ENCODE results near the gene SP5.

- TF ChIP-seq CTCF (conservative IDR thresholded peaks at IDR 0.05; ENCODE audit: low read depth, low read length): no peak
- TF ChIP-seq CEBPB (IDR thresholded peaks at IDR 0.05; ENCODE audit: low read depth, low read length): no peak
- no peak for TF ChIP-seq RFX5 (IDR thresholded peaks at IDR 0.05; ENCODE audit: low read depth, low read length)
- no peak for TF ChIP-seq POLR2A (IDR thresholded peaks at IDR 0.05; ENCODE audit: low read depth, low read length)
- TF ChIP-seq MAZ (IDR thresholded peaks at IDR 0.05; ENCODE audit: borderline replicate concordance, low read depth, low read length): no peak
- no peak for TF ChIP-seq SMC3 (IDR thresholded peaks at IDR 0.05; ENCODE audit: low read depth, low read length)
- TF ChIP-seq RAD21 (IDR thresholded peaks at IDR 0.05; ENCODE audit: low read length): no peak
- no peak for TF ChIP-seq RCOR1 (IDR thresholded peaks at IDR 0.05; ENCODE audit: insufficient replicate concordance, low read length)
- TF ChIP-seq MAFK (IDR thresholded peaks at IDR 0.05; ENCODE audit: low read depth, low read length): no peak
- no peak for TF ChIP-seq MXI1 (IDR thresholded peaks at IDR 0.05; ENCODE audit: borderline replicate concordance, low read depth, low read length)
- TF ChIP-seq NFE2L2 (IDR thresholded peaks at IDR 0.05; ENCODE audit: low read depth, low read length): no peak
- TF ChIP-seq FOS (IDR thresholded peaks at IDR 0.05; ENCODE audit: low read depth, low read length): no peak
- no peak for TF ChIP-seq ELK1 (IDR thresholded peaks at IDR 0.05; ENCODE audit: borderline replicate concordance, low read depth, low read length)
Measured at GRCh38 chr2:170690640-170691039, 24.5 kb upstream of the SP5 start.
